SU-DHL-6 (cell line): ENCODE data around the gene CWF19L2.

Experiments
- H2AFZ ChIP-seq: fragments of 200-600 bp; sonication (generic); 2 replicates; pipeline ENCODE4 v1.6.1; 2014; ENCODE audit warnings: low read depth, mild to moderate bottlenecking, moderate library complexity, mixed read lengths, antibody characterized with exemption, low read length; ENCODE audit not compliant: severe bottlenecking
- H3F3A ChIP-seq: fragments of 200-600 bp; shearing (Covaris generic); 2 replicates; pipeline ENCODE4 v1.6.0; 2016; ENCODE audit warnings: antibody characterized with exemption, mild to moderate bottlenecking; ENCODE audit not compliant: insufficient read depth
- H3K27ac ChIP-seq: fragments of 200-600 bp; sonication (generic); 2 replicates; pipeline ENCODE4 v1.5.1; 2016; ENCODE audit warnings: low read depth, mild to moderate bottlenecking, low read length, moderate library complexity, mixed read lengths
- H3K27me3 ChIP-seq: fragments of 200-600 bp; sonication (generic), shearing (Covaris generic); 2 replicates; pipeline ENCODE4 v1.6.0; 2014; ENCODE audit warnings: mild to moderate bottlenecking, low read length
- H3K36me3 ChIP-seq: fragments of 200-600 bp; sonication (generic); 2 replicates; pipeline ENCODE4 v1.6.1; 2014; ENCODE audit warnings: mild to moderate bottlenecking, low read length, mixed read lengths
- H3K4me2 ChIP-seq: fragments of 300-600, 200-600 bp; shearing (Covaris generic), sonication (generic); 2 replicates; pipeline ENCODE4 v1.6.0; 2014; ENCODE audit warnings: low read length, low read depth, mild to moderate bottlenecking; ENCODE audit not compliant: poor library complexity, severe bottlenecking
- H3K4me3 ChIP-seq: fragments of 200-600 bp; sonication (generic); 2 replicates; pipeline ENCODE4 v1.5.1; 2014; ENCODE audit warnings: antibody characterized with exemption, low read length, mild to moderate bottlenecking, mixed read lengths; ENCODE audit not compliant: insufficient read depth, poor library complexity, severe bottlenecking
- H3K79me2 ChIP-seq: fragments of 200-600 bp; sonication (generic); 2 replicates; pipeline ENCODE4 v1.6.1; 2014; ENCODE audit warnings: mild to moderate bottlenecking, low read length, moderate library complexity; ENCODE audit not compliant: insufficient read depth
- H3K9ac ChIP-seq: fragments of 200-600 bp; sonication (generic); 2 replicates; pipeline ENCODE4 v1.7.0; 2014; ENCODE audit warnings: mild to moderate bottlenecking, low read length
- H3K9me2 ChIP-seq: fragments of 200-600 bp; sonication (generic); replicated peaks from 2 replicates; pipeline ENCODE4 v1.6.1; 2014; ENCODE audit warnings: low read length; ENCODE audit not compliant: insufficient read depth
- H3K9me3 ChIP-seq: fragments of 200-600 bp; sonication (generic); 2 replicates; pipeline ENCODE4 v1.6.1; 2014; ENCODE audit warnings: low read length, mixed read lengths; ENCODE audit not compliant: insufficient read depth
- H4K20me1 ChIP-seq: fragments of 200-600 bp; sonication (generic); 2 replicates; pipeline ENCODE4 v1.6.1; 2014; ENCODE audit warnings: low read depth, mild to moderate bottlenecking, antibody characterized with exemption, low read length, moderate library complexity, mixed read lengths
- CTCF ChIP-seq: fragments of 200-600 bp; sonication (generic); IDR thresholded peaks from one replicate; pipeline ENCODE4 v1.5.1; 2017; ENCODE audit warnings: antibody characterized with exemption, mild to moderate bottlenecking, low read length, moderate library complexity; ENCODE audit not compliant: insufficient read depth, poor library complexity, severe bottlenecking
- EZH2phosphoT487 ChIP-seq: fragments of 200-600 bp; sonication (generic), shearing (Covaris generic); conservative IDR thresholded peaks from 2 replicates; pipeline ENCODE4 v1.6.1; 2018; ENCODE audit warnings: mild to moderate bottlenecking, antibody characterized with exemption, low read length, moderate library complexity, mixed read lengths

The CWF19L2 gene

GRCh38 chr11:107307991-107308390 is 149.6 kb downstream of the CWF19L2 start:
- Histone ChIP-seq H3K9me2 (no peaks in the 10 kb centered on the region), H4K20me1 (no peaks in the 10 kb centered on the region), H3K4me2 (no peak overlapping the region), H3K9me3 (no peaks in the 10 kb centered on the region), H3K9ac (no peak overlapping the region), H3K36me3 (peaks cover 3% of the 10 kb centered on the region; the same call in 1 of the 2 replicates), H3K27ac (no peak overlapping the region), H3K27me3 (no peaks in the 10 kb centered on the region), H2AFZ (no peak overlapping the region), H3F3A (no peaks in the 10 kb centered on the region), H3K79me2 (no peaks in the 10 kb centered on the region), H3K4me3 (no peak overlapping the region)
- TF ChIP-seq CTCF (no peak), EZH2phosphoT487 (no peak)

DNA sequence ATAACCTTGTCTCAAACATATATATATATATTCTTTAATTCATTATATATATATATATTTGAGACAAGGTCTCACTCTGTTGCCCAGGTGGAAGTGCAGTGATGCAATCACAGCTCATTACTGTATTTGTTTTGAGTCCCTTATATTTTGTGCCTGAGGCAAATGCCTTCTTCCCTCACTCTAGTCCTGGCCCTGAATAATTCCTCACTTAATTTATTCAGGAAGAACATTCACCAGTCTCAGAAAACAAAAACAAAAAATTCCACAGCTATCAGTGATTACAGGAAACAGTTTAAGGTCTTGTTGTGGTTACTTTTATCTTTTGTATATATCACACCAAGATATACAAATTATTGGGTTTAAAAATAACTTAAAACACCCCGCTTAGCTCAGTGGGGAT is 155.7 kb downstream of the CWF19L2 start:
- H3F3A ChIP-seq = no peaks in the 10 kb centered on the region
- no peak overlapping the region for H3K27ac ChIP-seq
- no peak overlapping the region for H3K4me2 ChIP-seq
- H3K4me3 ChIP-seq = no peak overlapping the region
- no peak for TF ChIP-seq CTCF
- TF ChIP-seq EZH2phosphoT487 = no peak
- no peak overlapping the region for H3K9ac ChIP-seq
- no peaks in the 10 kb centered on the region for H3K9me2 ChIP-seq
- no peak overlapping the region for H2AFZ ChIP-seq
- H3K79me2 ChIP-seq = no peaks in the 10 kb centered on the region
- H3K27me3 ChIP-seq = no peaks in the 10 kb centered on the region
- H4K20me1 ChIP-seq = no peaks in the 10 kb centered on the region
- H3K9me3 ChIP-seq = no peaks in the 10 kb centered on the region
- H3K36me3 ChIP-seq = no peaks in the 10 kb centered on the region; the same call in 1 of the 2 replicates

GRCh38 chr11:107293677-107294344 is 163.8 kb downstream of the CWF19L2 start:
- Histone ChIP-seq H3K27ac (no peak overlapping the region), H3K4me2 (no peak overlapping the region), H3K79me2 (no peaks in the 10 kb centered on the region), H3F3A (no peaks in the 10 kb centered on the region; the same call in 1 of the 2 replicates), H3K4me3 (no peak overlapping the region), H3K27me3 (no peaks in the 10 kb centered on the region), H3K9ac (no peak overlapping the region), H2AFZ (no peak overlapping the region), H3K9me3 (no peaks in the 10 kb centered on the region), H3K36me3 (no peaks in the 10 kb centered on the region), H4K20me1 (no peaks in the 10 kb centered on the region), H3K9me2 (no peaks in the 10 kb centered on the region)
- TF ChIP-seq CTCF (no peak), EZH2phosphoT487 (no peak)

DNA sequence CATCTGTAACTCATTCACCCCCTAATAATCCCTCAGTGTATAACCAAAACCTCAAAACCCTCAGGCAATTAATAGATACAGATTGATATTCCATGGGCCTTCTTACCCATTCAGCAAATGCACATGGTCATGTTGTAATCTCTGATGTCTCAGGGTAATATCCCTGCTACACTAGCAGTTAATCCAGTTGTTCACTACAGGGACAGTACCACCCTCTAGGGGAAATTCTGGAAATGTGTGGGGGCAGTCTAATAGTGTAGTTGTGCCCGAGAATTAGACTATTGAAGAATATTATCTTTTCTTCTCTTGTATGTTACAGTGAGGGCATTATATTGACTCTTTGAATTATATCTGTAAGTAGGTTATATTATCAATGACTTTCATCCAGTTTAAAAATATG is 175.4 kb downstream of the CWF19L2 start:
- TF ChIP-seq EZH2phosphoT487 = no peak
- no peak for TF ChIP-seq CTCF
- H4K20me1 ChIP-seq = no peaks in the 10 kb centered on the region

More for the DNA sequence above, 175.4 kb downstream of the CWF19L2 start:
- Histone ChIP-seq H3K9me2 (no peaks in the 10 kb centered on the region), H3F3A (no peaks in the 10 kb centered on the region), H3K9me3 (no peaks in the 10 kb centered on the region), H3K4me2 (no peak overlapping the region), H3K79me2 (no peaks in the 10 kb centered on the region), H2AFZ (no peak overlapping the region), H3K9ac (no peak overlapping the region), H3K27me3 (no peaks in the 10 kb centered on the region), H3K27ac (no peak overlapping the region), H3K4me3 (no peak overlapping the region), H3K36me3 (no peaks in the 10 kb centered on the region)
